ENCODE measurements around the gene TEX35. TPM values are rescaled to one million over a fixed set of nuclear protein-coding genes. Genes with fewer than 3 reads are reported as not detected.

The TEX35 gene
- total RNA-seq: not detected

DNA sequence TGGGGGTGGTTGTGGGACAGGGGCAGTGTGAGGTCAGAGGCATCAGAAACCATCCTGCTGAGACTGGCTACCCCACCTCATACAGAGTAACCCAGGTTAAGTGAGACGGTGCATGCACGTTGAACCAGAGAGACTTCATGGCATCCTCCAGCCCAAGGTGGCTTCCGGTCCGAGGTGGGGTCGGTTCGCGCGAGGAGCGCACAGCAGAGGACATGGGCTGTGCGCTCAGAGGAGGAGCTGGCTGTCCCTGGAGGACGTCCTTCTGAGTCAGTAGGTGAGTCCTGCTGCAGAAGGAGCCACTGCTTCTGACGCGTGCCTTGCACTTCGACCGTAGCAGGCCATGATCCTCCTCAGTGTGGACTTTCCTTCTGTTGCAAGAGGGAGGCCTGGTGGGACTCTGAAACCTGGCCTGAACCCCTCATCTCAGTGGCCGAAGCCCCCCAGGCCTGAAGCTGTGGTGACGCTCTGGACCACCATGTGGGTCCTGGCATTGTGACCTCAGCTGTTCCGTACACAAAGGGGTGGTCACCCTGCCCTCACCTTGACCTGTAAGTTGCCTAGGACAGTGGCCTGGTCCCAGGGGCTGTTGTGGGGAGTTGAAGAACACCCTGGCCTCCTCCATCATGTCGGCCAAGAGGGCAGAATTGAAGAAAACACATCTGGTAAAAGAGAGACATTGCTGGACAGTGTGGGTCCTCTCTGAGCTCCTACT lies at the start of gene TEX35:
TEX35 (plus strand) TSS at position 544 of the 712 bp plus-strand sequence; CDS start at position 624, 80 bp downstream.

DNA sequence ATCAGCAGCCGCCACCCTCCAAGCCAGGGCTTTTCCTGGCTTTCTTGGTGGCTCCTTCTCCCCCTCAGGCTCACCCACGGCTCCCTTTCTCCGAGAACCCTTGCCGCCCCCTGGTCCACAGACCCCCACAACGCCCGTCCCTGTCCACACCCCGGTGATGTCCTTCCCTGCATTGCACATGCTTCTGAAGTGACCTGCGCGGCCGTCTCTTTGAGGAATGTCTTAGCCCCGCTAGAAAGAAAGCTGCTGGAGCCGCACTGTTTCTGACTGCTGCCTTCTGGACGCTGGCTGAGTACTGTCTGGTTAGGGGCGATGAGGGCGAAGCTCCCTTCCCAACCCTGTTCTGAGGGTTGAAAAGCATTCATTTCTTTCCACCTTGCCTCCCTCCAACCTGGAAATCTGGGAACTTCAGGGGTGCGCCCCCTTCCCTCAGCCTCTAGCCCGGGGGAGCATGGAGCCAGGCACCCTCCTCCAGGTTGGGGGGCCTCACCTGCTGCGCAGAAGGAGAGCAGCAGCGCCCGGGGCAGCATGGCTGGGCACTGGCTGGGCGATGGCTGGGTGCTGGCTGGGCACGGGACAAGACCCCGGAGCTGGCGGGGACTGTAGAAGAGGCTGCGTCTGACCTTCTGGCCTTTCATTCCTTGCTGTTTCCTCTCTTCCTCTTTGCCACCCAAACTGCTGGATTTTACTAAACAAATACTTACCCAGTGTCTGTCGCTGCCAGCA lies 16.3 kb upstream of the TEX35 start, which contains the start of gene CLEC20A:
CLEC20A (minus strand) TSS at position 555 of the 726 bp plus-strand sequence; CDS start at position 530, 25 bp downstream.

Other genes with a start within 250 kb of the TEX35 start
- not detected for gene CLEC20A, start 16.1 kb upstream of the TEX35 start, total RNA-seq
- gene RALGPS2, start 212.1 kb downstream of the TEX35 start, total RNA-seq: 1 to 10 TPM; 5.3 to 7.3 TPM